Measurements from ENCODE around the gene CD34.
"Not testable (repeated sequence)": the region's sequence is repeated elsewhere in the genome, so short reads cannot be mapped to it uniquely, and the experiment has no call there.

CD34 gene

DNA sequence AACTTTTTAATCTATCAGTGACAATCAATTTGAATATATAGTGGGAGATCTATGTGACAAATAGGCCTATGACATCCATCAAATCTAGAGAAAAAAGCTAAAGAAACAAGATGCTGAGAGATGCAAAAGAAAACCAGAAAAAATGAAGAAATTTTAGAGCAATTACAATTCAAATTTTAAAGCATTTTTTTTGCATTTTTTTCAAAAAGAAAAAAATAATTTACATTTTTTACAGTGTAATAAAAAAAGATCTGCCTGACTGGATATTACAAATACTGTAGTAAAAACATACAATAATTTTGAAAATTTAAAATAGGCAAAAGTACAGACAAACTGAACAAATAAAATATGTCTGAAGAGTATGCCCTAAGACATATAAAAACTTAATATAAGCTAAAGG, 14.4 kb downstream of the CD34 start:
- DNase-seq: no peak

DNA sequence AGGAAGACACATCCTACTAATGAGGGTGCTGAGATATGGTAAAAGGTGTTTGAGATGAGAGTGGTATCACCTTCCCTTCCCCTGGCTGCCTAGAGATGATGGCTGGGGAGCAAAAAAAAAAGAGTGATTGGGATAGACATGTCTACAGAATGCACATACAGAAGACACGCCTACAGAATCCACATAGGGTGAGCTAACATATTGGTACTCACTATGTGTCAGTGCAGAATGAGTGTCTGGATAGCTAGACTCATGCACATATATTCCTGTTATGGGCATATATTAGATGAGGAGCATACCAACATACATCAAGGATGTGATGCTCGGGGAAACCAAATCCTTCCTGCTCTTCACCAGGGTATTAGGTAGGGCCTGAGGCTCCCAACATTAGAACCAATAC, 16.2 kb downstream of the CD34 start:
- no peak for DNase-seq

DNA sequence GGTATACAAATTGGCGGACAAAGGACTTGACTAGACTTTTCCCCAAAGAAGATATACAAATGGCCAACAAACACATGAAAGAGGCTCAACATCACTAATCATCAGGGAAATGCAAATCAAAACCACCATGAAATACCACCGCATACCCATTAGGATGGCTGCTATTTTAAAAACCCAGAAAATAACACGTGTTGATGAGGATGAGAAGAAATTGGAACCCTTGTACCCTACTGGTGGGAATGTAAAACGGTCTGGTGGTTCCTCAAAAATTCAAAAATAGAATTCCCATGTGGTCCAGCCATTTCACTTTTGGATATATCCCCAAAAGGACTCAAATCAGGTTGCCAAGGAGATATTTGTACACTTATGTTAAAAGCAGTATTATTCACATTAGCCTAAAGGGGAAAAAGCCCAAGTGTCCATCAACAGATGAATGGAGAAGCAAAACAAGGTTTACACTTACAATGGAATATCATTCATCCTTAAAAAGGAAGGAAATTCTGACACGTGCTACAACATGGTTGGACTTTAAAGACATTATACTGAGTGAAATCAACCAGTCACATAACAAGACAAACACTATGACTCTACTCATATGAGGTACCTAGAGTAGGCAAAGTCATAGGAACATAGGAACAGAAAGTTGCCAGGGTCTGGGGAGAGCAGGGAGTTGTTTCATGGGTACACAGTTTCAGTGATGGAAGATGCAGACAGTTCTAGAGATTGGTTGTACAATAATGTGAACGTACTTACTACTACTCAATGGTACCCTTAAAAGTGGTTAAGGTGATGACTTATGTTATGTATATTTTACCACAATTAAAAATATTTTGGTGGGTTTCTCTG, 17.0 kb downstream of the CD34 start:
- no peak for DNase-seq

DNA sequence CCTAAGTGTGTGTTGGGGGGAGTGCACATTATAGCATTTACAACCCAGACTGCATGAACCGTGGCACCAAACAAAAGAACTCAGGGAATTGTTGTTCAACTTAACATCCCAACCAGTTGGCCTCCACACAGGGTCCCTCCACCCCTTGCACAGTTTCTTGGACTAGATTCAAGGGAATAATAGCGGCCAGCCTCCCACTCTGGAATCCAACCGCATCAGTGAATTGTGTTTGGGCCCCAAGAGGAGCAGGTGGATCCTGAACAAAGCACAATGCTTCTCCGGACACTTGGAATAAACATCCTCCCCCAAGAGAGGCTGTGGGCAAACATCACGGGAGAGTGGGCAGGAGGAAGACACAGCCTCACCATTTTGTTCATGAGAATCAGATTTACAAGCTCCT, 18.2 kb downstream of the CD34 start:
- DNase-seq: no peak

DNA sequence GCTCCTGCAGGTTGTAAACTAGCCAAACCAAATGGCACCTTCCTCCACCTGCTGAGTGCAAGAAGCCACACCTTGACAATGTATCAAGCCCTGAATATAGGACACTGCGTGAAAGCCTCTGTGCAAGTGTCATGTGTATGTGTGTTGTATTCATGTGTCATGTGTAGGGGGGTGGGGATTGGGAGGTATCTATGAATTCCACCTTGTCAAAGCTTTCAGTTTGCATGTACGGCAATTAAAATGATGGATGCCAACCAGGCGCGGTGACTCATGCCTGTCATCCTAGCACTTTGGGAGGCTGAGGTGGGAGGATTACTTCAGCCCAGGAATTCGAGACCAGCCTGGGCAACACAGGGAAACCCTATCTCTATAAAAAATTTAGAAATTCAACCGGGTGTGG, 19.8 kb downstream of the CD34 start:
- no peak for DNase-seq

DNA sequence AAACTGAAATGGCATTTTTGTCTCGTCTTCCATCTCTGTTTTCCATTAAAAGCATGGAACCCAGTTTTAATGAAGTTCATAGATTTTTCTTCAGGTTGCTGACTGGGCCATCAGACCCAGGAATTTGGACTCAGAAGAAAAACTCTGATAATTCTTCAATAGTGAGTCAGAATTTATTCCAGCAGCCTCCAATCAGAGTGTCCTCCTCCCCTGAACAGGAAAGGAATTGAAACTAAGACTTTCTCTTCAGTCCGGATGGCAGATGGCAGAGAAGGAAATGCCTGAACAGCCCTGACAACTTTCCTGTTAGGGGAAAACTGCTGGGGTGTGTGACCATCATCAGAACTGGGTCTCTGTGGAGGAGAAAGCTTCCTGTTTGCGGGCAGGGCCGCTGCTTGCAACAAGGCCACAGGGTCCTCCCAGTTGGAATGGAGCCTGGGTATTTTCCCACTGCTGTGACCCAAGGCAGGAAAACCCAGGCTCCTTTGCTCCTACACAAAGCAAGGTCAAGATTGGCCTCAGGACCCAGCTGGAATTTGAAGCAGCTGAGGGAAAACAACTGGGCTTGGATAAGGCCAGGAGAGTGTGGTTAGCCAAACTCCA, 20.7 kb downstream of the CD34 start:
- DNase-seq: no peak

DNA sequence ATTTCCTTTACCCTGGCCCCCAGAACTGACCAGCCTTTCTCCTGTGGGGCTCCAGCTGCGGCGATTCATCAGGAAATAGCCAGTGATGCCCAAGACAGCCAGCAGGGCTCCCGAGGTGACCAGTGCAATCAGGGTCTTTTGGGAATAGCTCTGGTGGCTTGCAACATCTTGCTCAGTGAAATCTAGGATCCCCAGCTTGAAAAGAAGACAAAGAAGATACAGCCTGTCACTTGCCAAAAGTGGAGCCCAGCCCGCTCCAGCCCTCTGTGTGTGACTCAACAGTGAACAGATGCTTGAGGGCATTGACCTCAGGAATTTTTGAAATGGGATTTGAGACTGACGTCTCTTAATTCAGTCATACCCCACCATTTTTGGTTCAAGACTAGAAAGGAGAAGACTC, 22.3 kb downstream of the CD34 start:
- no peak for DNase-seq

DNA sequence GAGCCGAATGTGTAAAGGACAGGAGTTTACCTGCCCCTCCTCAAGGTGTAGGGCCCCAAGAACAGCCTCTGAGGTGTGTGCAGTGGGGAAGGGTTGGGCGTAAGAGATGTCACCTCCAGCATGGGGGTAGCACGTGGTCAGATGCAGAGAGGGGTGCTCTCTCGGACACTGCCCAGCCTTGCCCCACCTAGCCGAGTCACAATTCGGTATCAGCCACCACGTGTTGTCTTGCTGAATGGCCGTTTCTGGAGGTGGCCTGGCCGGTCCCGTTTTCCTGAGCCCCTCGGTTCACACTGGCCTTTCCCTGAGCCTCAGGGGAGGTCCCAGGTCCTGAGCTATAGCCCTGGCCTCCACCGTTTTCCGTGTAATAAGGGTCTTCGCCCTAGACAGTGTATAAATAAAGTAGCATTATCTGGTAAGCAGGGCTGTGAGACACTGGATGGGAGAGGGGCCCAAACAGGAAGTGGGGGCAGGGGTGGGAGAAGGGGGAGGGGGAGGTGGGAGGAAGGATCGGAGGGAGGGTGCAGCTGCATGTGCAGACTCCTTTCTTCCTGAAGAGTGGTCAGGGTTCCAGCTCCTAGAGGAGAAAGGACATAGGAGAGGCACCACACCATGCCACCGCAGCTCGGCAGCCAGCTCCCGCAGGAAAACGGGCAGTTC, 23.3 kb downstream of the CD34 start:
- DNase-seq: no peak

DNA sequence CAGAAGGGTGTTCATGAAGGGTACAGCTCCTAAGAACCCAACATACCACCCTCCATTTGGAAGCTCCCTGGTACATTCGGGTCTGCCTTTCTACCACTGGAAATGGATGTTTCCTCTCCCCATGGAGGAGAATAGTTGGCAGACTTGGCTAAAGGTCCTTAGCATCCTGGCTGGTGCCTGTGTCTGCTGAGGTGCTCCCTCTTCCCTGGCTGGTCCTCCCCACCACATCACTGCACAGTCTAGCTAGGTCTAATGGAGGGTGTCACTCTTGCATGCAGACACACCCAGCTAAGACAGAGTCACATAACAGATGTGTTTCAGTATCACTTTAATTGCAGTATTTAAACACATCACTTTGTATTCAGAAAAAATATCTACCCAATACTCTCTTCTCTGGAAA, 24.7 kb downstream of the CD34 start:
- no peak for DNase-seq

DNA sequence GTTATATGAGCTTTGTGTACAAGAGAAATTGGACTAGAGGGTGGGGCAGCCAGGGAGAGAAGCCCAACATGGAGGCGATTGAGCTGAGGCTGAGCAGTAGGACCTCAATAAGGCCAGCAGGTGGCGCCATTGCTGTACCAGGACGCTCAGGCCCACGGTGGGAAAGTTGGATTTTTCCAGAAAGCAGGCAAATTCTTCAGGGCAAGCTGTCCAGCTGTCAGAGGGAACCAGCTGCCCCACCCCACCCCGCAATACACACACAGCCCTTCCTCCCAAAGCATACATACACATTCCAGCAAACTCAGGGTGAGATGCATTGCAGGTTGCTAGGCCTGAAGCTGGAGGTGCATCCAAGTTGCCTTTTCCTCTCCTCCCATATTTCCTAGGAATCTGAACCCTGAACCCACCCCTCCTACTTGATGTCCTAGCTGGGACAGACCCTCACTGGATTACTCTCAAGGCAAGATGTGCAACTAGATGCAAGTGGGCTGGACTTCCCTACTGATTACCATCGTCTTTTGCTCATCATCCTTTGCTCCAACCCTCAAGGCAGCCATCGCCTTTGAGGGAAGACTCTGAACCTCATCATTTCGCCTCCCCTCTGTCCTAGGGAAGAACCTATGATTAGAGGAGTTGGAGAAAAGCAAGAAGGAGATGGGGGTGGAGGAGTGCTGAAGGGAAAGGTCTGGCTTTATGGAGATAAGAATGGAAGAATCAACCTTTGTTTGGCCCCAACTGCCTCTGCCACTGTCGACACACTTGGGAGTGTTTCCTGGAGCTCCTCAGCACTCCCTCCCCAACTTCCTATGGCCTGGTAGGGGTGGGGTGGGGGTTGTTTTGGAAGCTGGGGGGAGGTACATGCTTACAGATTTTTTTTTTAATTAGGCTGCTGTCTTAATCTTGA, 25.5 kb downstream of the CD34 start:
- DNase-seq: peak; percentile 48

DNA sequence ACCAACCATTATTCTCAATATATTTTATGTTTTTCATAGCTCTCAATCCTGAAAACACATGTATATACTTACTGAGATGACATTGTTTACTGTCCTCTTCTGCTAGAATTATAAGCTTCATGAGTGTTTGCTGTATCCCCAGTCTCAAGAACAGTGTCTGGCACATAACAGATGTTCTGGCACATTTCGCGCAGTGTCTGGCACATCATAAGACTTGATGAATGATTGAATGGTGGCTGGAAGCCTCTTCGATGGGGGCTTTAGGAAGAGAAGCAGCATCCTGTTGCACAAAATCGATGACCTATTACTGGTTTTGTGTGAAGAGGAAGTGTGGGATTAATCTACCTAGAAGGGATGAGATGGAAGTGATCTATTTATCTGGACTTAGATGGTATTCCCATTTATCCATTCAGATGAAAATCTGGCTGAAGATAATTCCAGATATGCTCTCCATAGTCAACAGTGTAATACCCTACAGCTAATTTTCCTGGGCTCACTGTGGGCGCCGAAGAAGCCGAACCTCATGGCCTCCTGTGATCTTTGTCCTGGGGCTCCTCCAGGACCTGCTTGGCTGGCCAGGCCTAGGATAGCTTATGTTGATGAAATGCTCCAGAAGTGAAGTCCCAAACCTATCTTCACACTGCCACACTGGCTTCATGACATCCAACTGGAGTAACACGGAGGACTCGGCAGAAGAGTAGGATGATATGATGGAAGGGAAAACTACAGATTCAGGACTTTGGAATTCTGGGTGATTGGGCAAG, 26.5 kb downstream of the CD34 start:
- DNase-seq: no peak

DNA sequence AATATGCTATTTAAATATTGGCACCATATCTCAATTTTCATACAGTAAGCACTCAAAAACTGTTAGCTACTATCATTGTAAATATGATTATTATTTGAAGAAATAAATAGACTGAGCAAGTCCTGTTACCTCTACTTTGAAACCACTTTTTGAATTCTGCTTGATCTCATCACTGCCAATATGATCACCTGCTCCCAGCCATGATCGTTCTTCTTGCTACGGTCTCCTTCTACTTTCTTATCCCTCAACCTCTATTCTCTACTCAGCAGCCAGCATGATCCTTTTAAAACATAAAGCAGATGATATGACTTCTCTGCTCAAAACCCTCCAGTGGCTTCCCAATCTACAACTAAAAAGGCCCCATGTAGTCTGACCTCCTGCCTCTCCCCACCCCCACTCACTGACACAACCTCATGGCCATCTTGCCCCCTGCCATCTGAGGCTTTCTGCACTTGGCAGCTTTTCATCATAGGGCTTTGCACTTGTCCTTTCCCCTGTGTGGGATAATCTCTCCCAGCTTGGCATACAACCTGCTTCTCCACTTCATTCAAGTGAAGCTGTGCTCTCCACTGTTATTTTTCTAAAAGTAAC, 27.2 kb downstream of the CD34 start:
- DNase-seq: no peak

DNA sequence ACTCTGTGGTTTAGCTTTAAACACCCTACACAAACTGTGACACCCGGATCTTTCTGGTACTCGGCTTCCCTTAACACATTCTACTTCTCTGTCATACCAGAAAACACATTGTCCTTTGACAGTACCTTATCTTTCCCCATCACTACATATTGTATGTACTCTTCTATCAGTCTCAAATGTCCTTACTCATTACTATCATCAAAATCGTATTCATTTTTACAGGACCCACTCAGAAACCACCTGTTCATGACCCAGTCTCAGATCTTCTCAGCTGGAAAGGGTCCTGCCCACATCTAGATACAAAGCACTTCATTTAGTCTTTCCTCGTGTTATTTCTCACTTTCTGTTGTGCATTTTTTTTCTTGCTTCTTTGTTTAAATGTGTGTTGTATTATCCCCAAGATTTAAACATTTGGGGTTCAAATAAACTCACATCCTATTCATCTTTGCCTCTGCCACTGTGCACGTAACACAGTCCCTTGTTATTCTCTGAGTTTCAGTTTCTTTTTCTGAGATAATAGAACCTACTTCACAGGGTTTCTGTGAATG, 27.7 kb downstream of the CD34 start:
- DNase-seq: no peak

DNA sequence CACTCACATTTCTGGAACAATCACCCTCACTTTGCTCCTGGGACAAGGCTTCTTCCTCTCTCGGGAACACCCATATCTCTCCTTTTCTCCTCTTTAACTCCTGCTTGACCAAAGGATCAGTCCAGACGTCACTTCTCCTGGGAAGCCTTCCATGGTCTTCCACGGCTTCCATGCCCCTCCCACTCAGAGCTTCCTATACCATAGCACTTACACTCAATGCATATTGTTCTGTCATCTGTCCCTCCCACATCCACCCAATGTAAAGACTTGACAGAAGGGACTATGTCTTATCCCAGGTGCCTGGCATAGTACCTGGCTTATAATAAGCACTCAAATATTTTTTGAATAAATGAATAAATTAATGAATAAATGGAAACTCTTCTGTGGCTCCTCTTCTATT, 28.2 kb downstream of the CD34 start:
- DNase-seq: no peak

DNA sequence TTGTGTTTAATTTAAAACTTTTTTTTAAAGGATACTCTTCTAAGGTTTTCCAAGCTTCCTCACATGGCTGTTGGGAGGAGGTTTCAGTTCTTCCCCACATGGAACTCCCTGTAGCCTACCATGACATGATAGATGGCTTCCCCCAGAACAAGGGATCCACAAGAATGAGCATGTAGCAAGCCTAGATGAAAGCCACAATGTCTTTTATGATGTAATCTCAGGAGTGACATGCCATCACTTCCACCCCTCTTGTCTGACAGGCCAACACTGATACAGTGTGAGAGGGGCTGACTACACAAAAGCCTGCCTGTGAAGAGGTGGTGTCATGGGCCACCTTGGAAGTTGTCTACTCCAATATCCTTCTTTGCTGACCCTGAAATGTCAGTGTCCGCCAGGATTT, 32.0 kb downstream of the CD34 start:
- no peak for DNase-seq

DNA sequence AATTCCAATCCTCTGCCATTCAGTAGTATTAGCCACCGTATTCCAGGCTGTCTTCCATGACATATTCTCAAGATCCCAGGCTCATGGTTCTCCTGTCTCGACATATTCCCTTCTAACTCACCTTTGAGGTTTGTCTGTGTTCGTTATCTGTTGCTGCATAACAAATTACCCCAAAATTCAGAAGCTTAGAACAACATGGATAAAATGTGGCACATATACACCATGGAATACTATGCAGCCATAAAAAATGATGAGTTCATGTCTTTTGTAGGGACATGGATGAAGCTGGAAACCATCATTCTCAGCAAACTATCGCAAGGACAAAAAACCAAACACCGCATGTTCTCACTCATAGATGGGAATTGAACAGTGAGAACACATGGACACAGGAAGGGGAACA, 33.0 kb downstream of the CD34 start:
- not testable (repeated sequence) for DNase-seq

DNA sequence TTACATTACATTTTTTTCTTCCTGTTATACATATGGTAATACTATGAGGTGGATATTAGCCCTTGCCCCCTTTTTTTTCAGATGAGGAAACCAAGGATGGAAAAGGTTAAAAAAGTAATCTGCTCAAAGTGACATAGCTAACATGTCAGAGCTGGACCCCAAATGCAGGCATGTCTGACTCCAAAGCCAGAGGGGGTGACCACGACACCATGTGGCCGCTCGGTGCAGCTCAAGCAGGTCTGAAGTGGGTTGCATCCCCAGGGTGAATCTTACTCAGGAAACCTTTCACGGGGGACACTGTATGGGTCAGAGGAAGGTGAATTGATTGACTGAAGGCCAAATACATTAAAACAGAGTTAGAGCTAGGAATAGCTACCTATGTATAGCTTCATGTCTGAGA, 34.8 kb downstream of the CD34 start:
- DNase-seq: no peak

DNA sequence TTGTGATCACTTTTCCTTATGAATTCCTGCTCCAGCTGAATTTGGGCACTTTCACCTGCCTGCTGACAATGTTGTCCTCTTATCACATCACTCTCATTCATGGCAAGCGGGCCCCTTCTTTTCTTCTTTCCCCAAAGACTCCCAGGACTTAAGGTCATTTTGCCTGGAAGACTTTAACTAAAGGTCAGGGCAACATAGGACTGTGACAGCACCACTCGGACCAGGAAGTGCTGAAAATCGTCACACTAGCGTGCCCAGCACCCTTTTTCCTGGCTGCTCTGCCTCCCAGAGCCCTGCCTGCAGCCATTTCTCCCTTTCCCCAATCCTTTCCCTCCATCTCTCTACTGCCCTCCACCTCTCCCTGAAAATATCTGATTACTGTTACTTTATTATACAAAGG, 35.4 kb downstream of the CD34 start:
- no peak for DNase-seq

DNA sequence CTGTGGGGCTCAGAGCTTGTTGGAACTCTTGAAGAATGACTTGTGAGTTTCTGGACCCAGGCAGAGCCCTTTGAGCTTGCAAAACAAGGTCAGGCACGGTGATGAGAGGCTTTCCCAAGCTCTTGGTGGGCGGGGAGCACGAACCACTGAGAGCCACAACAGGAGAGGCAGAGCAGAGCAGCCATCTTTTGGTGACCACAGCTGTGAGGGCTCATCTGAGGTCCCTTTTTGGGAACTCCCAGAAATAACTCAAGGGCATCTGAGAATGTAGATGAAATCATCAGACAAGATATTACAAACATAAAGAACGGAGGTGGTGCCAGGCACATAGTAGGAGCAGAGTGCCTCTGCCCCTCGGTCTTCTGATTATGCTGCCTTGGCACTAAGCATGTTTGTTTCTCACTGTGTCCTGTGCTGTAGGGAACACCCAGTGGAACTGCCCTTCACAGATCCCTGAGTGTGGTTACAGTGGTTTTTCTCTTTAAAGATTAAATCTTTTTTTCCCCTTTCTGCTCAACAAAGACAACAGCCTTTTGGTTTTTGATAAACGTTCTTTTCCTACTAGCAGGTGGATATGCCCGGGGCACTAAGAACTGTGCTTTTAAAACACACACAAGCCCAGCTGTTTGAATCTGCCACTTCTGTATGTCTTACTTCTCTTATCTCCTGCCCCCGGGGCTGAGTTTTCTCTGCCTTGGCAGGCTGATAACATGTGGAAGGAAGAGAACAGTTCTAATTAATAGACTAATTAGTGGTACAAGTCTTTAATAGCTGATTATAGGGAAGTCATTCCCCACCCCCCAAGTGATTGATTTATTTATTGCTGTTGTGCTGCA, 37.7 kb downstream of the CD34 start:
- DNase-seq: no peak

DNA sequence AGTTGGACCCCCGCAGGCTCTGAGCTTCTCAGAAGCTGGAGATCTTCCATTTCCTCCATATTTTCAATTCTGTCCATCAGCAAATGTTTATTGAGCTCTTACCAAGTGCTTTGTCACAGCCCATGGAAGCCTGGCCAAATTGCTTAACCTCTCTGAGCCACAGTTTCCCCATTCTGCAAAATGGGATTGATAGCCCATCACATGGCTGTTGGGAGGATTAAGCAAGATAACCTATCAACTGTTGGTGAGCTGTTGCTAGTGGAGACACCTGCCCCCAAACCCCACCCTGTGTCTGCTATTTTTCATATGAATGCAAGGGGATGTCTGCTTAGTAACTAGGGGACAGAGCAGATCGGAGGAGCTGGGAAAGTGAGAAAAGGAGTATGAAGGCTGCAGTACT, 38.3 kb downstream of the CD34 start:
- DNase-seq: no peak
